NB4 (cell line): ENCODE measurements around the gene CPNE9.

Experiments used
- DNase-seq: peaks from one replicate; pipeline ENCODE4 v3.0.0; 2010; ENCODE audit warnings: low read depth
- H3K4me3 ChIP-seq: one replicate; pipeline ENCODE4 v1.5.1; 2011; ENCODE audit warnings: mild to moderate bottlenecking, low read depth, low read length, moderate library complexity
- CTCF ChIP-seq: IDR thresholded peaks from one replicate; pipeline ENCODE4 v1.5.1; 2012; ENCODE audit warnings: low read depth, low read length
- MAX ChIP-seq: IDR thresholded peaks from 2 replicates; pipeline ENCODE4 v1.6.1; 2011; ENCODE audit warnings: low read depth, low read length
- MYC ChIP-seq: IDR thresholded peaks from 2 replicates; pipeline ENCODE4 v1.6.1; 2011; ENCODE audit warnings: low read depth, low read length
- POLR2A ChIP-seq: IDR thresholded peaks from 2 replicates; pipeline ENCODE4 v1.6.1; 2011; ENCODE audit warnings: mild to moderate bottlenecking; ENCODE audit not compliant: insufficient read length; ENCODE audit errors: extremely low read depth

Gene CPNE9

GRCh38 chr3:9718118-9718517 lies 14.5 kb downstream of the CPNE9 start:
- no peak overlapping the region for H3K4me3 ChIP-seq
- no peak for DNase-seq
- TF ChIP-seq MYC (no peak), MAX (no peak), CTCF (no peak), POLR2A (no peak)

GRCh38 chr3:9721015-9721699 lies 17.5 kb downstream of the CPNE9 start:
- DNase-seq: no peak
- H3K4me3 ChIP-seq: no peak overlapping the region
- no peak for TF ChIP-seq POLR2A
- no peak for TF ChIP-seq MAX
- TF ChIP-seq MYC: no peak
- TF ChIP-seq CTCF: no peak

- no peak overlapping the region for H3K4me3 ChIP-seq
- DNase-seq: peak; percentile 74
- no peak for TF ChIP-seq POLR2A
- TF ChIP-seq MYC: no peak
- no peak for TF ChIP-seq MAX
- no peak for TF ChIP-seq CTCF
Measured at GRCh38 chr3:9721700-9722060, 18.0 kb downstream of the CPNE9 start.

GRCh38 chr3:9725775-9726515 lies 22.3 kb downstream of the CPNE9 start:
- no peak for DNase-seq
- no peak overlapping the region for H3K4me3 ChIP-seq
- TF ChIP-seq POLR2A (no peak), MAX (no peak), CTCF (no peak), MYC (no peak)

- peak; percentile 75 for DNase-seq
Measured at GRCh38 chr3:9727041-9727595, 23.5 kb downstream of the CPNE9 start.

More at GRCh38 chr3:9727041-9727595, 23.5 kb downstream of the CPNE9 start:
- H3K4me3 ChIP-seq: no peak overlapping the region
- peak; percentile 34 for TF ChIP-seq CTCF
- no peak for TF ChIP-seq POLR2A
